ENCODE measurements around the gene BRINP3. TPM values are rescaled to one million over a fixed set of nuclear protein-coding genes. Genes with fewer than 3 reads are reported as not detected.

The BRINP3 gene
- total and polyA plus RNA-seq, 2 of the 13 experiments (the other 11 are each of a cell fraction or from before 2014, with no cell fraction given): not detected

GRCh38 chr1:190429141-190429540, 48.5 kb downstream of the BRINP3 start (continued):
- TF ChIP-seq HNF1A (IDR thresholded peaks at IDR 0.05; ENCODE audit: low read depth): no peak
- TF ChIP-seq HNF1A (CRISPR knock-in tag; IDR thresholded peaks at IDR 0.05; ENCODE audit: borderline replicate concordance): no peak
- no peak for TF ChIP-seq MATR3 (CRISPR knock-in tag; IDR thresholded peaks at IDR 0.05)

- ATAC-seq: peak; percentile 47; the same call in 2 of the 3 replicates
- CTCF ChIA-PET (ENCODE audit: low intra/inter-chr PET ratio, low total read pairs): no interaction called here
- intact Hi-C loops (cut with micrococcal nuclease; ENCODE audit: unreplicated experiment): no loop called here
These were observed 61.4 kb downstream of the BRINP3 start for GRCh38 chr1:190416239-190416638.

More at GRCh38 chr1:190416239-190416638, 61.4 kb downstream of the BRINP3 start:
- no peak overlapping the region for H3K9ac ChIP-seq (ENCODE audit: insufficient read depth, low read depth, low read length)
- H3K9me3 ChIP-seq (ENCODE audit: low read length): no peaks in the 10 kb centered on the region
- H3K27me3 ChIP-seq (ENCODE audit: control insufficient read depth in 1 of 2, insufficient read depth in 2 of 2, low read length in 2 of 2): no peaks in the 10 kb centered on the region
- H3K4me1 ChIP-seq (ENCODE audit: insufficient read depth, low read length): no peaks in the 10 kb centered on the region
- FAIRE-seq (no peak), DNase-seq (ENCODE audit: low spot score) (no peak)
- no peaks in the 10 kb centered on the region for H3K79me2 ChIP-seq (ENCODE audit: insufficient read depth, low read length)
- TF ChIP-seq NR2F6 (IDR thresholded peaks at IDR 0.05) (no peak), NR2F6 (CRISPR knock-in tag; IDR thresholded peaks at IDR 0.05) (no peak), CHD2 (IDR thresholded peaks at IDR 0.05; ENCODE audit: low read depth, low read length) (no peak), SUZ12 (IDR thresholded peaks at IDR 0.05; ENCODE audit: low read depth, low read length) (no peak), ZNF564 (CRISPR knock-in tag; IDR thresholded peaks at IDR 0.05) (no peak), RXRA (CRISPR knock-in tag; IDR thresholded peaks at IDR 0.05) (no peak), ZFP90 (CRISPR knock-in tag; IDR thresholded peaks at IDR 0.05; ENCODE audit: borderline replicate concordance) (no peak), ZNF773 (CRISPR knock-in tag; IDR thresholded peaks at IDR 0.05; ENCODE audit: borderline replicate concordance) (no peak), ZNF331 (CRISPR knock-in tag; IDR thresholded peaks at IDR 0.05) (no peak), KAT7 (CRISPR knock-in tag; IDR thresholded peaks at IDR 0.05; ENCODE audit: borderline replicate concordance) (no peak), NR2C2 (CRISPR knock-in tag; IDR thresholded peaks at IDR 0.05; ENCODE audit: borderline replicate concordance) (no peak), ZFP37 (CRISPR knock-in tag; IDR thresholded peaks at IDR 0.05; ENCODE audit: borderline replicate concordance) (no peak), MZF1 (CRISPR knock-in tag; IDR thresholded peaks at IDR 0.05; ENCODE audit: borderline replicate concordance) (no peak), ZNF513 (CRISPR knock-in tag; conservative IDR thresholded peaks at IDR 0.05) (no peak), MAZ (IDR thresholded peaks at IDR 0.05; ENCODE audit: borderline replicate concordance, low read depth, low read length) (no peak), MAZ (CRISPR knock-in tag; IDR thresholded peaks at IDR 0.05; ENCODE audit: low read depth) (no peak), NCOA2 (CRISPR knock-in tag; IDR thresholded peaks at IDR 0.05) (no peak)
- POLR2A ChIA-PET: no interaction called here
- H3K36me3 ChIP-seq (replicated peaks in 1 of 2; ENCODE audit: control insufficient read depth in 1 of 2, insufficient read depth in 2 of 2, low read length in 2 of 2): no peaks in the 10 kb centered on the region
- WGBS (ENCODE audit: low lambda C conversion rate): 0% methylated on average over 1 of the region's 1 CpG
- BruUV-seq (replicated peaks): no TSS peak
- H3K27ac ChIP-seq (ENCODE audit: extremely low read length, insufficient read depth, low read length): no peak overlapping the region
- no peaks in the 10 kb centered on the region for H4K20me1 ChIP-seq (ENCODE audit: insufficient read depth, low read length)
- H2AFZ ChIP-seq (ENCODE audit: low read length): no peak overlapping the region
- in situ Hi-C loops (cut with HindIII; ENCODE audit: extremely low pct_ligation_motif_present, low pct_unique_long_range_greater_than_20kb): no loop called here
- no peak overlapping the region for H3K4me3 ChIP-seq (replicated peaks in 1 of 3; ENCODE audit: insufficient read depth in 1 of 3, low read depth in 2 of 3, low read length in 3 of 3)
- H3K4me2 ChIP-seq (ENCODE audit: low read depth, low read length): no peak overlapping the region
